HUES6 (cell line): ENCODE measurements around the gene USE1.
"Not testable (repeated sequence)": the region's sequence is repeated elsewhere in the genome, so short reads cannot be mapped to it uniquely, and the experiment has no call there.

Source experiments
- H3K27ac ChIP-seq: 2 replicates; pipeline ENCODE4 v1.7.0; 2013; ENCODE audit warnings: low read depth, mild to moderate bottlenecking, low read length, inconsistent platforms
- H3K27me3 ChIP-seq: 2 replicates; pipeline ENCODE4 v1.6.1; 2013; ENCODE audit warnings: low read length; ENCODE audit not compliant: control insufficient read depth, insufficient read depth
- H3K36me3 ChIP-seq: 2 replicates; pipeline ENCODE4 v1.6.1; 2013; ENCODE audit warnings: low read length; ENCODE audit not compliant: control insufficient read depth, insufficient read depth
- H3K4me1 ChIP-seq: 2 replicates; pipeline ENCODE4 v1.6.1; 2013; ENCODE audit warnings: low read length; ENCODE audit not compliant: control insufficient read depth, insufficient read depth
- H3K4me3 ChIP-seq: 2 replicates; pipeline ENCODE4 v1.5.1; 2013; ENCODE audit warnings: low read depth, low read length
- H3K9ac ChIP-seq: one replicate; pipeline ENCODE4 v1.6.1; 2013; ENCODE audit warnings: mild to moderate bottlenecking, low read length
- H3K9me3 ChIP-seq: 2 replicates; pipeline ENCODE4 v1.6.1; 2013; ENCODE audit warnings: low read depth, low read length; ENCODE audit not compliant: control insufficient read depth, insufficient read depth

The USE1 gene

DNA sequence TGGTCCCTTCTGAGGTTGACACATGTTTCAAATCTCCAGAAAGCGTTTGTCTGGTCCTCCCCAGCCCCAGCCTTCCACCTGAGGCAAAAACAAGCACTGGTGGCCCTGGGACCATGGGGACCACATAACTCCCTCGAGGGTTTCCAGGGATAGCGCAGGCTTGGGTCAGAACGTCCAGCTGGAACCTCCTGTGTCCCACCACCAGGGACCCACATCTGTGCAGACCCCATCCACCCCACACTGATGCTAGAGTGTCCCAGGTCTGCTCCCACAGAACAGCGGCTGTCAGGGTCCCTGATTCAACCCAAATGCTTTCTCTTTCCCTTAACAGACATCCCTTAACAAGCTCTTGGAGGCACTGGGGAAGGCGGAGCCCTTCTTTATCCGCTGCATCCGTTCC lies 29.6 kb upstream of the USE1 start:
- peaks cover 9% of the 10 kb centered on the region for H3K4me1 ChIP-seq
- peaks cover 57% of the 10 kb centered on the region for H3K36me3 ChIP-seq
- H3K27me3 ChIP-seq: no peaks in the 10 kb centered on the region
- no peaks in the 10 kb centered on the region for H3K9me3 ChIP-seq
- no peak overlapping the region for H3K9ac ChIP-seq
- H3K4me3 ChIP-seq: no peak overlapping the region
- H3K27ac ChIP-seq: no peak overlapping the region

GRCh38 chr19:17191736-17192135 lies 23.4 kb upstream of the USE1 start:
- H3K27me3 ChIP-seq, H3K4me1 ChIP-seq, H3K27ac ChIP-seq, H3K9ac ChIP-seq, H3K9me3 ChIP-seq, H3K4me3 ChIP-seq: not testable (repeated sequence)
- H3K36me3 ChIP-seq: peaks cover 71% of the 10 kb centered on the region

- Histone ChIP-seq H3K36me3 (peaks cover 70% of the 10 kb centered on the region), H3K27me3 (no peaks in the 10 kb centered on the region), H3K27ac (no peak overlapping the region), H3K4me1 (no peaks in the 10 kb centered on the region), H3K9me3 (no peaks in the 10 kb centered on the region), H3K9ac (no peak overlapping the region), H3K4me3 (no peak overlapping the region)
Observed at GRCh38 chr19:17192751-17193150, 22.4 kb upstream of the USE1 start.

- H3K27ac ChIP-seq: no peak overlapping the region
- no peaks in the 10 kb centered on the region for H3K27me3 ChIP-seq
- H3K9me3 ChIP-seq: no peaks in the 10 kb centered on the region
- H3K4me1 ChIP-seq: no peaks in the 10 kb centered on the region
- H3K9ac ChIP-seq: no peak overlapping the region
- peaks cover 70% of the 10 kb centered on the region for H3K36me3 ChIP-seq
- no peak overlapping the region for H3K4me3 ChIP-seq
Observed at GRCh38 chr19:17194608-17195007, 20.5 kb upstream of the USE1 start.

DNA sequence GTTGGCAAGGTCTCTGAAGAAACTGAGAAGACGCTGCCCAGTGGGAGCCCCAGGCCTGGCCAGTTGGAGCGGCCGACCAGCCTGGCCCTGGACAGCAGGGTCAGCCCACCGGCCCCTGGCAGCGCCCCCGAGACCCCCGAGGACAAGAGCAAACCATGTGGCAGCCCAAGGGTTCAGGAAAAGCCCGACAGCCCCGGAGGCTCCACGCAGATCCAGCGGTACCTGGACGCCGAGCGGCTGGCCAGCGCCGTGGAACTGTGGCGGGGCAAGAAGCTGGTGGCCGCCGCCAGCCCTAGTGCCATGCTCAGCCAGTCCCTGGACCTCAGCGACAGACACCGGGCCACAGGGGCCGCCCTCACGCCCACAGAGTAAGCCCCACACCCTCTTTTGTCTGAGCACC lies 20.1 kb upstream of the USE1 start:
- Histone ChIP-seq H3K36me3 (peaks cover 69% of the 10 kb centered on the region), H3K27ac (no peak overlapping the region)

DNA sequence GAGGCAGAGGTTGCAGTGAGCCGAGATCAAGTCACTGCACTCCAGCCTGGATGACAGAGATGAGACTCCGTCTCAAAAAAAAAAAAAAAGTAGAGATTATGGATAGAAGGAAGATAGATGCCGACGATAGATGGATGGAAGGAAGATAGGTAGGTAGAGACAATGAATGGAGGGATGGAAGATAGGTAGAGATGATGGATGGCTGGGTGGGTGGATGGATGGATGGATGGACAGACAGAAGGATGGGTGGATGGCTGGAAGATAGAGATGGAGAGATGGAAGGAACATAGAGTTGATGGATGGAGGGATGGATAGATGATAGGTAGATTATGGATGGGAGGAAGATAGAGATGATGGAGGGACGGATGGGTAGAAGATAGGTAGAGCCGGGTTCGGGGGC lies 18.5 kb upstream of the USE1 start:
- Histone ChIP-seq H3K27me3 (no peaks in the 10 kb centered on the region), H3K9ac (no peak overlapping the region), H3K36me3 (peaks cover 74% of the 10 kb centered on the region), H3K27ac (no peak overlapping the region), H3K4me1 (no peaks in the 10 kb centered on the region), H3K4me3 (no peak overlapping the region), H3K9me3 (no peaks in the 10 kb centered on the region)

More for the DNA sequence above, 20.1 kb upstream of the USE1 start:
- H3K27me3 ChIP-seq: no peaks in the 10 kb centered on the region
- no peak overlapping the region for H3K4me3 ChIP-seq
- H3K4me1 ChIP-seq: no peaks in the 10 kb centered on the region
- no peak overlapping the region for H3K9ac ChIP-seq
- no peaks in the 10 kb centered on the region for H3K9me3 ChIP-seq

DNA sequence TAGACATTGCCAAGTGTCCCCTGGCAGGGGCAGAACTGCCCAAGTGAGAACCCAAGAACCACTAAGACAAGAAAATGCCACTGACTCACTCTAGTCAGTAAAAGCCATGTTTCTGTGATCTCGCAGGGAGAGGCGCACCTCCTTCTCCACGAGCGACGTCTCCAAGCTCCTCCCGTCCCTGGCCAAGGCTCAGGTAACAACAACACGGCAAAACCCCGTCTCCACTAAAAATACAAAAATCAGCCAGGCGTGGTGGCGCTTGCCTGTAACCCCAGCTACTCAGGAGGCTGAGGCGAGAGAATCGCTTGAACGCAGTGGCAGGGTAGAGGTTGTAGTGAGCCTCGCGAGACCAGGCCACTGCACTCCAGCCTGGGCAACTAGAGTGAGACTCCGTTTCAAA lies 17.5 kb upstream of the USE1 start:
- H3K27ac ChIP-seq: no peak overlapping the region
- no peaks in the 10 kb centered on the region for H3K9me3 ChIP-seq
- no peaks in the 10 kb centered on the region for H3K4me1 ChIP-seq
- peaks cover 80% of the 10 kb centered on the region for H3K36me3 ChIP-seq
- no peaks in the 10 kb centered on the region for H3K27me3 ChIP-seq
- no peak overlapping the region for H3K4me3 ChIP-seq
- no peak overlapping the region for H3K9ac ChIP-seq

GRCh38 chr19:17200408-17201079 lies 14.6 kb upstream of the USE1 start:
- no peaks in the 10 kb centered on the region for H3K4me1 ChIP-seq
- H3K36me3 ChIP-seq: peaks cover 66% of the 10 kb centered on the region
- H3K27me3 ChIP-seq: no peaks in the 10 kb centered on the region
- H3K27ac ChIP-seq: no peak overlapping the region
- H3K4me3 ChIP-seq: no peak overlapping the region
- no peak overlapping the region for H3K9ac ChIP-seq
- no peaks in the 10 kb centered on the region for H3K9me3 ChIP-seq

DNA sequence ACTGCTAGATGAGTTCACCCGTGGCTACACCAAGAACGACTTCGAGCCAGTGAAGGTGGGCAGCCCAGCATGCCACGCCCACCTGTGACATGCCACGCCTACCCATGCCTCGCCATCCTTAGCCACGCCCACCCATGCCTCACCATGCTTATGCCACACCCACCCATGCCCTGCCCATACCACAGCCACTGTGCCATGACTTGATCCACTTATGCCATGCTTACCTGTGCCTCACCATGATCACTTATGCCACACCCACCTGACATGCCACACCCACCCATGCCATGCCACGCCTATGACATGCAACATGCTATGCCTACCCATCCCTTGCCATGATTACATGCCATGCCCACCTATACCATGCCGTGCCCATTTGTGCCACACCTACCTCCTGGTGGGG lies 12.9 kb upstream of the USE1 start:
- H3K4me1 ChIP-seq: no peaks in the 10 kb centered on the region
- no peak overlapping the region for H3K4me3 ChIP-seq
- no peak overlapping the region for H3K9ac ChIP-seq
- peaks cover 74% of the 10 kb centered on the region for H3K36me3 ChIP-seq
- H3K27ac ChIP-seq: no peak overlapping the region
- H3K27me3 ChIP-seq: no peaks in the 10 kb centered on the region
- no peaks in the 10 kb centered on the region for H3K9me3 ChIP-seq

GRCh38 chr19:17202713-17203112 lies 12.4 kb upstream of the USE1 start:
- no peak overlapping the region for H3K4me3 ChIP-seq
- H3K36me3 ChIP-seq: peaks cover 70% of the 10 kb centered on the region
- H3K4me1 ChIP-seq: no peaks in the 10 kb centered on the region
- H3K27me3 ChIP-seq: no peaks in the 10 kb centered on the region
- H3K9me3 ChIP-seq: no peaks in the 10 kb centered on the region
- H3K9ac ChIP-seq: no peak overlapping the region
- H3K27ac ChIP-seq: no peak overlapping the region

DNA sequence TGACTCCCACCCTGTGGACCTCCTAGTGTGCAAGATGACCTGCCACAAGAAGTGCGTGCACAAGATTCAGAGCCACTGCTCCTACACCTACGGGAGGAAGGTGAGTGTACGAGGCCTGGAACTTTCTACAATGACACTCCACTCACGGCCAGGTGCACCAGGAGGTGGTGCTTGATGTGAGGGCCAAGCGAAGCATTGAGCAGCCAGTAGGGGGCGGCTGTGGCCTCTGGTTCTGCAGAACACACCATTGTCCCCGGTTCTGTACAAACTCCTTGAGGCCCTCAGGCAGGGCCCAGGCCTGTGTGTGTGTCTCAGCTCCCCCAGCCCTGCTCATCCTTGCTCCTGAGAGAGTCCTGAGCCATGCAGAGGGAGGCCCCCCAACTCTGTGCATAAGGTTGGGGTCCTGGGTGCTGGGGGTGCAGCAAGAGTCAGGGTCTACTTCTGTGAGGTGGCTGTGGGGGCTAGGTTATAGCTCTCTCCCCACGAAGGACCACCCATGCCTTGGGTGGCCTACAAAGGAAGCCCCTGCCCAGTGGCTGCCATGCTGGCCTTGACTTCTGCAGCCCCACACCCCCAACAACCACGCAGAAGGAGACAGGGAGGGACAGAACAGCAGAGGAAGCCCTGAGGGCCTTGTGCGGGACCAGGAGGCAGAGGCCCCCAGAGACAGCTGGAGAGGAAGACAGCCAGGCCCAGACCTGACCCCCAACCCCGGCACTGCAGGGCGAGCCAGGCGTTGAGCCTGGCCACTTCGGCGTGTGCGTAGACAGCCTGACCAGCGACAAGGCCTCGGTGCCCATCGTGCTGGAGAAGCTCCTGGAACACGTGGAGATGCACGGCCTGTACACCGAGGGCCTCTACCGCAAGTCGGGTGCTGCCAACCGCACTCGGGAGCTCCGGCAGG lies 9.7 kb upstream of the USE1 start:
- H3K27ac ChIP-seq: no peak overlapping the region
- H3K9me3 ChIP-seq: no peaks in the 10 kb centered on the region
- peaks cover 54% of the 10 kb centered on the region for H3K36me3 ChIP-seq
- no peaks in the 10 kb centered on the region for H3K27me3 ChIP-seq
- no peak overlapping the region for H3K4me3 ChIP-seq
- peaks cover 9% of the 10 kb centered on the region for H3K4me1 ChIP-seq
- no peak overlapping the region for H3K9ac ChIP-seq
